ENCODE measurements around the gene SOX5. TPM values are rescaled to one million over a fixed set of nuclear protein-coding genes. Genes with fewer than 3 reads are reported as not detected.

SOX5 gene
- total and polyA plus RNA-seq, 2 experiments from 2014 or later = 1.0 to 4.7 TPM

DNA sequence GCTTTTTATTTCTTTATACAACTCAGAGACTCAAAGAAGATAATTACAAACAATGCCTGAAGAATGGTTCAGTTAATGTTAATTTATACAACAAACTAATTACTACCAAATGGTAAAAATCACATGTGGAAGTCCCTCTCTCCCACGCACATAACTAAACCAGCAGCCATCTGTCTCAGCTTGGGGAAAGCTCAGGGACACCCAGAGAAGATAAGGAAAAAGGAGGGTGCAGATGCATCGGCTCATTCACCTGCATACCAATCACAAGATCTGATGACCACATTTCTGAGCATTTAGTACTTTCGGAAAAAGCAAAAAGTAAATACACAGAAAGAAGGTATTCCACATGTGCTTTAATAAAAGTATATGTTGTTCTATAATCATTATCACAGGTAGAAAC lies 136.3 kb downstream of the SOX5 start:
- no peak overlapping the region for H3K4me3 Mint-ChIP-seq
- TF ChIP-seq ZNF114 (CRISPR knock-in tag; IDR thresholded peaks at IDR 0.05) (no peak), EZH2 (IDR thresholded peaks at IDR 0.05; ENCODE audit: low read depth, unreplicated experiment) (no peak), EZH2phosphoT487 (IDR thresholded peaks at IDR 0.05; ENCODE audit: unreplicated experiment) (no peak)
- DNase-seq (ENCODE audit: low spot score) (no peak), ATAC-seq (no peak)
- Histone ChIP-seq H3F3A (replicated peaks; ENCODE audit: low read depth) (no peaks in the 10 kb centered on the region), H3K9me2 (ENCODE audit: insufficient read depth) (no peaks in the 10 kb centered on the region), H2AFZ (no peak overlapping the region), H3K36me3 (ENCODE audit: insufficient read depth) (no peaks in the 10 kb centered on the region), H3K27me3 (ENCODE audit: insufficient read depth) (no peaks in the 10 kb centered on the region), H4K20me1 (replicated peaks; ENCODE audit: insufficient read depth) (no peaks in the 10 kb centered on the region), H3K4me3 (no peak overlapping the region), H3K4me2 (no peak overlapping the region), H3K79me2 (replicated peaks; ENCODE audit: insufficient read depth) (no peaks in the 10 kb centered on the region), H3K27ac (ENCODE audit: low read depth) (no peak overlapping the region), H3K4me1 (ENCODE audit: insufficient read depth) (peaks cover 6% of the 10 kb centered on the region; the same call in 1 of the 2 replicates)
- no peak overlapping the region for H3K27ac Mint-ChIP-seq
- H3K4me1 Mint-ChIP-seq = peaks cover 27% of the 10 kb centered on the region
- peaks cover 5% of the 10 kb centered on the region for H3K27me3 Mint-ChIP-seq (ENCODE audit: insufficient read depth, low read depth, poor library complexity)
- H3K9me3 Mint-ChIP-seq = no peaks in the 10 kb centered on the region
- no peaks in the 10 kb centered on the region for H3K36me3 Mint-ChIP-seq (ENCODE audit: low read depth)

- H3K4me1 ChIP-seq (ENCODE audit: insufficient read depth) = no peaks in the 10 kb centered on the region
- ATAC-seq = no peak
- H3K27ac Mint-ChIP-seq = 0 out of 2 replicates have a peak overlapping the region, but pooled peaks have one; percentile 5
- no peak overlapping the region for H3K4me3 ChIP-seq
- no peaks in the 10 kb centered on the region for H3K36me3 ChIP-seq (ENCODE audit: insufficient read depth)
- no peaks in the 10 kb centered on the region for H3K79me2 ChIP-seq (replicated peaks; ENCODE audit: insufficient read depth)
- H3K27me3 Mint-ChIP-seq (ENCODE audit: insufficient read depth, low read depth, poor library complexity) = peaks cover 3% of the 10 kb centered on the region
- TF ChIP-seq ZNF462 (CRISPR knock-in tag; IDR thresholded peaks at IDR 0.05) (no peak), NANOG (IDR thresholded peaks at IDR 0.05; ENCODE audit: borderline replicate concordance) (no peak), CREB1 (CRISPR knock-in tag; IDR thresholded peaks at IDR 0.05; ENCODE audit: low read depth) (no peak), EZH2 (IDR thresholded peaks at IDR 0.05; ENCODE audit: low read depth, unreplicated experiment) (no peak), ETS1 (IDR thresholded peaks at IDR 0.05) (no peak), ZNF331 (CRISPR knock-in tag; IDR thresholded peaks at IDR 0.05; ENCODE audit: low read depth) (no peak), JUNB (IDR thresholded peaks at IDR 0.05; ENCODE audit: unreplicated experiment) (no peak)
- TF ChIP-seq, protein P1, sequence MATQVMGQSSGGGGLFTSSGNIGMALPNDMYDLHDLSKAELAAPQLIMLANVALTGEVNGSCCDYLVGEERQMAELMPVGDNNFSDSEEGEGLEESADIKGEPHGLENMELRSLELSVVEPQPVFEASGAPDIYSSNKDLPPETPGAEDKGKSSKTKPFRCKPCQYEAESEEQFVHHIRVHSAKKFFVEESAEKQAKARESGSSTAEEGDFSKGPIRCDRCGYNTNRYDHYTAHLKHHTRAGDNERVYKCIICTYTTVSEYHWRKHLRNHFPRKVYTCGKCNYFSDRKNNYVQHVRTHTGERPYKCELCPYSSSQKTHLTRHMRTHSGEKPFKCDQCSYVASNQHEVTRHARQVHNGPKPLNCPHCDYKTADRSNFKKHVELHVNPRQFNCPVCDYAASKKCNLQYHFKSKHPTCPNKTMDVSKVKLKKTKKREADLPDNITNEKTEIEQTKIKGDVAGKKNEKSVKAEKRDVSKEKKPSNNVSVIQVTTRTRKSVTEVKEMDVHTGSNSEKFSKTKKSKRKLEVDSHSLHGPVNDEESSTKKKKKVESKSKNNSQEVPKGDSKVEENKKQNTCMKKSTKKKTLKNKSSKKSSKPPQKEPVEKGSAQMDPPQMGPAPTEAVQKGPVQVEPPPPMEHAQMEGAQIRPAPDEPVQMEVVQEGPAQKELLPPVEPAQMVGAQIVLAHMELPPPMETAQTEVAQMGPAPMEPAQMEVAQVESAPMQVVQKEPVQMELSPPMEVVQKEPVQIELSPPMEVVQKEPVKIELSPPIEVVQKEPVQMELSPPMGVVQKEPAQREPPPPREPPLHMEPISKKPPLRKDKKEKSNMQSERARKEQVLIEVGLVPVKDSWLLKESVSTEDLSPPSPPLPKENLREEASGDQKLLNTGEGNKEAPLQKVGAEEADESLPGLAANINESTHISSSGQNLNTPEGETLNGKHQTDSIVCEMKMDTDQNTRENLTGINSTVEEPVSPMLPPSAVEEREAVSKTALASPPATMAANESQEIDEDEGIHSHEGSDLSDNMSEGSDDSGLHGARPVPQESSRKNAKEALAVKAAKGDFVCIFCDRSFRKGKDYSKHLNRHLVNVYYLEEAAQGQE (IDR thresholded peaks at IDR 0.05; ENCODE audit: unreplicated experiment) = no peak
- H3K4me2 ChIP-seq = no peak overlapping the region
- H3K9me3 Mint-ChIP-seq = no peaks in the 10 kb centered on the region
- H2AFZ ChIP-seq = no peak overlapping the region
- H3K4me3 Mint-ChIP-seq = no peak overlapping the region
- no peak for DNase-seq (ENCODE audit: low spot score)
- peaks cover 9% of the 10 kb centered on the region; the same call in 2 of the 3 replicates for H3K4me1 Mint-ChIP-seq
- H3K27me3 ChIP-seq (ENCODE audit: insufficient read depth) = no peaks in the 10 kb centered on the region
- H4K20me1 ChIP-seq (replicated peaks; ENCODE audit: insufficient read depth) = no peaks in the 10 kb centered on the region
- no peaks in the 10 kb centered on the region for H3F3A ChIP-seq (replicated peaks; ENCODE audit: low read depth)
- no peaks in the 10 kb centered on the region for H3K36me3 Mint-ChIP-seq (ENCODE audit: low read depth)
- H3K27ac ChIP-seq (ENCODE audit: low read depth) = no peak overlapping the region
- H3K9me2 ChIP-seq (ENCODE audit: insufficient read depth) = no peaks in the 10 kb centered on the region
Measured at GRCh38 chr12:23810329-23810902, 139.1 kb downstream of the SOX5 start.
